PC-9 (cell line): ENCODE results near the gene FCER2. TPM values are rescaled to one million over a fixed set of nuclear protein-coding genes. Genes with fewer than 3 reads are reported as not detected.

Experiments
- BruUV-seq: library from RNA; stranded (reverse); fragments of 400-500 nt; replicated peaks from 2 replicates; lab custom pipeline; 2021; lab: Mats Ljungman, UMichigan
- CTCF ChIA-PET: fragments of 300-600 bp; sonication (Branson Sonifier 250); formaldehyde crosslinking; loops from one replicate; lab custom pipeline; 2022; ENCODE audit warnings: antibody characterized with exemption; lab: Charles Lee
- POLR2A ChIA-PET: fragments of 300-600 bp; sonication (Branson Sonifier 250); formaldehyde crosslinking; loops from one replicate; lab custom pipeline; 2022; ENCODE audit warnings: antibody characterized with exemption; ENCODE audit not compliant: unreplicated experiment; lab: Charles Lee
- DNase-seq, 2 experiments: peaks; one replicate each; pipeline versions ENCODE4 v3.0.0 to v3.0.0-alpha.2; 2015 to 2022; ENCODE audit warnings: mixed read lengths in 1 of 2
- H2AFZ ChIP-seq: fragments of 200-600 bp; sonication (generic); 2 replicates; pipeline ENCODE4 v1.8.1; 2017; ENCODE audit warnings: antibody characterized with exemption
- H3F3A ChIP-seq: fragments of 200-600 bp; sonication (generic); 2 replicates; pipeline ENCODE4 v1.8.1; 2017; ENCODE audit warnings: antibody characterized with exemption, mild to moderate bottlenecking, low read depth; ENCODE audit not compliant: insufficient read depth
- H3K27ac ChIP-seq: fragments of 200-600 bp; sonication (generic); 2 replicates; pipeline ENCODE4 v1.6.1; 2016; ENCODE audit warnings: mixed run types
- H3K27me3 ChIP-seq: fragments of 200-600 bp; sonication (generic); 2 replicates; pipeline ENCODE4 v1.6.1; 2016; ENCODE audit warnings: low read depth, mixed run types; ENCODE audit not compliant: insufficient read depth
- H3K36me3 ChIP-seq: fragments of 200-600 bp; sonication (generic); 2 replicates; pipeline ENCODE4 v1.6.1; 2016; ENCODE audit warnings: low read depth, mixed run types
- H3K4me1 ChIP-seq: fragments of 200-600 bp; sonication (generic); replicated peaks from 2 replicates; pipeline ENCODE4 v1.6.1; 2016; ENCODE audit warnings: mixed run types; ENCODE audit not compliant: insufficient read depth
- H3K4me2 ChIP-seq: fragments of 200-600 bp; sonication (generic); 2 replicates; pipeline ENCODE4 v1.6.1; 2017; ENCODE audit warnings: mixed run types
- H3K4me3 ChIP-seq: fragments of 200-600 bp; sonication (generic); 2 replicates; pipeline ENCODE4 v1.6.1; 2016; ENCODE audit warnings: mixed run types
- H3K79me2 ChIP-seq: fragments of 200-600 bp; sonication (generic); 2 replicates; pipeline ENCODE4 v1.6.1; 2017; ENCODE audit warnings: low read depth, mixed run types
- H3K9me2 ChIP-seq: fragments of 200-600 bp; sonication (generic); 2 replicates; pipeline ENCODE4 v1.8.1; 2017; ENCODE audit warnings: mild to moderate bottlenecking; ENCODE audit not compliant: insufficient read depth
- H3K9me3 ChIP-seq: fragments of 200-600 bp; sonication (generic); 2 replicates; pipeline ENCODE4 v1.8.1; 2016; ENCODE audit warnings: low read depth; ENCODE audit not compliant: insufficient read depth
- H4K20me1 ChIP-seq: fragments of 200-600 bp; sonication (generic); 2 replicates; pipeline ENCODE4 v1.8.1; 2017; ENCODE audit not compliant: insufficient read depth
- CTCF ChIP-seq: fragments of 200-600 bp; sonication (generic); conservative IDR thresholded peaks from 2 replicates; pipeline ENCODE4 v1.6.1; 2017; ENCODE audit warnings: mixed run types, antibody characterized with exemption, mild to moderate bottlenecking, moderate library complexity
- EZH2 ChIP-seq: fragments of 200-600 bp; sonication (generic); IDR thresholded peaks from 2 replicates; pipeline ENCODE4 v1.8.0; 2017; ENCODE audit warnings: antibody characterized with exemption, low read depth
- intact Hi-C: fragments of 100-400 bp; cut with micrococcal nuclease; formaldehyde crosslinking; loops from one replicate; pipeline ENCODE4 v1.10.0; 2022; ENCODE audit not compliant: unreplicated experiment
- total RNA-seq: library from RNA; stranded (reverse); gene quantifications from 2 replicates; pipeline ENCODE4 v1.2.3, GENCODE V29; 2021

Gene FCER2
- total RNA-seq, 1 experiment from 2014 or later: not detected

- POLR2A ChIA-PET: interaction anchor here (0.6 kb wide), 1 partner anchor 23 kb away, joined by 3 read pairs; no protein-coding TSS in a partner anchor
- no peaks in the 10 kb centered on the region for H3K36me3 ChIP-seq
- no peak for TF ChIP-seq EZH2
- no peak for TF ChIP-seq CTCF
- no peaks in the 10 kb centered on the region for H3K9me2 ChIP-seq
- CTCF ChIA-PET: no interaction called here
- no peaks in the 10 kb centered on the region for H3K27me3 ChIP-seq
- no peak overlapping the region for H3K4me3 ChIP-seq
- H3K4me2 ChIP-seq: no peak overlapping the region
- no peaks in the 10 kb centered on the region; the same call in 1 of the 2 replicates for H3K9me3 ChIP-seq
- no TSS peak for BruUV-seq
- H4K20me1 ChIP-seq: peaks cover 13% of the 10 kb centered on the region
- no peak overlapping the region for H2AFZ ChIP-seq
- H3K27ac ChIP-seq: no peak overlapping the region
- peaks cover 26% of the 10 kb centered on the region for H3K79me2 ChIP-seq
- peaks cover 41% of the 10 kb centered on the region for H3F3A ChIP-seq
- H3K4me1 ChIP-seq: peaks cover 8% of the 10 kb centered on the region; the same call in 1 of the 2 replicates
- intact Hi-C loops: no loop called here
- DNase-seq: no peak
These were observed 59.5 kb downstream of the FCER2 start for GRCh38 chr19:7642295-7643030.

GRCh38 chr19:7641290-7642276 is 60.3 kb downstream of the FCER2 start:
- no TSS peak for BruUV-seq
- ChIA-PET POLR2A (no interaction called here), CTCF (no interaction called here)
- no peak overlapping the region for H3K4me2 ChIP-seq
- TF ChIP-seq CTCF (no peak; the same call in 1 of the 2 replicates), EZH2 (no peak)
- peaks cover 30% of the 10 kb centered on the region for H3K79me2 ChIP-seq
- H3K36me3 ChIP-seq: no peaks in the 10 kb centered on the region
- no peaks in the 10 kb centered on the region for H3K27me3 ChIP-seq
- DNase-seq: no peak
- peaks cover 13% of the 10 kb centered on the region for H4K20me1 ChIP-seq
- H3K4me1 ChIP-seq: peaks cover 10% of the 10 kb centered on the region; the same call in 1 of the 2 replicates
- intact Hi-C loops: no loop called here
- H2AFZ ChIP-seq: no peak overlapping the region
- no peaks in the 10 kb centered on the region for H3K9me2 ChIP-seq
- no peaks in the 10 kb centered on the region; the same call in 1 of the 2 replicates for H3K9me3 ChIP-seq
- H3K4me3 ChIP-seq: no peak overlapping the region
- H3F3A ChIP-seq: peaks cover 41% of the 10 kb centered on the region
- no peak overlapping the region for H3K27ac ChIP-seq

GRCh38 chr19:7640803-7641202 is 61.1 kb downstream of the FCER2 start:
- Histone ChIP-seq H3K79me2 (peaks cover 30% of the 10 kb centered on the region), H3K27me3 (no peaks in the 10 kb centered on the region), H3F3A (peaks cover 42% of the 10 kb centered on the region), H3K9me2 (no peaks in the 10 kb centered on the region), H4K20me1 (peaks cover 13% of the 10 kb centered on the region), H3K4me3 (no peak overlapping the region), H3K4me1 (peaks cover 11% of the 10 kb centered on the region; the same call in 1 of the 2 replicates), H2AFZ (no peak overlapping the region), H3K4me2 (no peak overlapping the region), H3K9me3 (no peaks in the 10 kb centered on the region; the same call in 1 of the 2 replicates), H3K27ac (no peak overlapping the region), H3K36me3 (no peaks in the 10 kb centered on the region)
- intact Hi-C loops: no loop called here
- no peak for DNase-seq
- BruUV-seq: no TSS peak
- ChIA-PET POLR2A (no interaction called here), CTCF (no interaction called here)
- TF ChIP-seq EZH2 (no peak), CTCF (no peak)
